Activated CD4-positive, alpha-beta memory T cell treated with anti-CD3 and anti-CD28 coated beads, Interleukin-2, amount 10 ng/mL, durations not matched to agents 7 days and 5 days (primary cell): Measurements from ENCODE around the gene RAPGEF5. TPM values are rescaled to one million over a fixed set of nuclear protein-coding genes. Genes with fewer than 3 reads are reported as not detected.

ENCODE experiments used
- CTCF ChIA-PET: fragments of 350-600 bp; sonication (Branson Sonifier 250); formaldehyde crosslinking; loops from one replicate; lab custom pipeline; 2021; ENCODE audit warnings: antibody characterized with exemption, inconsistent platforms; lab: Charles Lee
- POLR2A ChIA-PET: fragments of 350-600 bp; sonication (Branson Sonifier 250); formaldehyde crosslinking; loops from one replicate; lab custom pipeline; 2021; ENCODE audit warnings: antibody characterized with exemption; lab: Charles Lee
- DNase-seq: peaks from one replicate; pipeline ENCODE4 v3.0.0-alpha.2; 2020
- H3K27ac Mint-ChIP-seq: one replicate; pipeline ENCODE4 v1.8.0; 2021; ENCODE audit warnings: mild to moderate bottlenecking, mixed read lengths
- H3K27me3 Mint-ChIP-seq: one replicate; pipeline ENCODE4 v1.8.0; 2021; ENCODE audit warnings: mixed read lengths
- H3K36me3 Mint-ChIP-seq: one replicate; pipeline ENCODE4 v1.8.0; 2021; ENCODE audit warnings: low read depth, mixed read lengths
- H3K4me1 Mint-ChIP-seq: one replicate; pipeline ENCODE4 v1.8.0; 2021; ENCODE audit warnings: mixed read lengths
- H3K4me3 Mint-ChIP-seq: one replicate; pipeline ENCODE4 v1.8.0; 2021; ENCODE audit warnings: mild to moderate bottlenecking, mixed read lengths
- H3K9me3 Mint-ChIP-seq: one replicate; pipeline ENCODE4 v1.8.0; 2021; ENCODE audit warnings: mixed read lengths
- total RNA-seq, 2 experiments: library from RNA; stranded (reverse); gene quantifications; one replicate each; pipeline ENCODE4 v1.2.3, GENCODE V29; 2021

The RAPGEF5 gene
- total RNA-seq, 2 experiments from 2014 or later = 0.43 to 0.93 TPM

DNA sequence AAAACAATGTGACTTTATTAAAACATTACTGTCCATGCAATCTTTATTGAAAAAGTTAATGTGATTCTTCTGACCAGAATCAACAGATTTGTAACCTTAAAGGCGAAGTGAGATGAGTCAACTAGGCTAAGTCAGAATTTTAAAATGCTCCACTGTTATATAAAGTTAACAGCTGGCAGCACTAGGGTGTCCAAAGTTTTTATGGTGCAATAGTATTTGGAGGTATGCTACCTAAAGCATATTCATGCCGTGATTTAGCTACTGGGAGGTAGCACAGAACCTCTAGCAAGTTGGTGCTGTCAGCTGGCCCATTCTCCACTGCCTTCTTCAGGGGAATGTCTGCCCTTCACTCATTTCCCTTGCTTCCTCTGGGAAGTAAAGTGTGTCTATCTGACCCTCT lies 126.7 kb downstream of the RAPGEF5 start:
- peaks cover 14% of the 10 kb centered on the region for H3K27me3 Mint-ChIP-seq
- POLR2A ChIA-PET = no interaction called here
- no peak for DNase-seq
- H3K27ac Mint-ChIP-seq = no peak overlapping the region
- H3K4me3 Mint-ChIP-seq = no peak overlapping the region
- no peaks in the 10 kb centered on the region for H3K36me3 Mint-ChIP-seq
- CTCF ChIA-PET = no interaction called here
- H3K4me1 Mint-ChIP-seq = no peaks in the 10 kb centered on the region
- H3K9me3 Mint-ChIP-seq = no peaks in the 10 kb centered on the region

DNA sequence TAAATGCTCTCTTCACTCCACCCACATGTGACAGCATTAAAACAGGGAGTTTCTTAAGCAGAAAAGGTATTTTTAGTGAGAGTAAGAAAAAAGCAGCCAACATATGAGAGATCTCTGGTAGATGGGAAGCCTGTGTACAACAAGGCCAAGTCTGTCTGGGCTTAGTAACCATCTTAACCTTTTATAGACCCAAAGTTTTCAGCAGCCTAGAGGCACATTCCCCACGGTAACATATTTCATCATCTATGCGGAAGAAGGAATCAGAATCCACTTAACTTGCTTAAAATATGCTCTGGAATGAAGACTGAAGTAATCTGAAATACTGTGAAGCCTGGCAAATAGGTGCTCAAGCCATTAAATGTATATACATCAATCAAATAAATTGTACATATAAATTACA lies 127.8 kb downstream of the RAPGEF5 start:
- CTCF ChIA-PET = no interaction called here
- Mint-ChIP-seq H3K4me1 (no peaks in the 10 kb centered on the region), H3K36me3 (no peaks in the 10 kb centered on the region), H3K4me3 (no peak overlapping the region), H3K27me3 (peaks cover 15% of the 10 kb centered on the region), H3K9me3 (no peaks in the 10 kb centered on the region), H3K27ac (no peak overlapping the region)
- DNase-seq = no peak
- POLR2A ChIA-PET = no interaction called here

DNA sequence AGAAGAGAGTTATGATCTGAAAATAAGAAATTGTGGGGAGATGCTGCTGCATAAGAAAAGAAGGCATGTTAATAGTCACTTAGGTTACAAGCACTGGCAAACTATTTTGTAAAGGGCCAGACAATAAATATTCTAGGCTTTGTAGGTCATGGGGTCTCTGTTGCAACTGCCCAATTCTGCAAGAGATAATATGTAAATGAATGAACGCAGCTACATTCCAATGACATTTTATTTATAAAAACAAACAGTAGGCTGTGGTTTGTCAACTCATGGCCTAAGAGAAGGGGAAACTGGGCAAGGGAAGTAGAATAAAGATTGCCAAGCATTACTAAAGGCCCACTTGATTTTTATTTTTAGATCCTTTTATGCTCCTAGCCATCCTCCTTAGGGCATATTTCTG lies 133.1 kb downstream of the RAPGEF5 start:
- H3K36me3 Mint-ChIP-seq = no peaks in the 10 kb centered on the region
- ChIA-PET CTCF (no interaction called here), POLR2A (no interaction called here)
- peaks cover 20% of the 10 kb centered on the region for H3K27me3 Mint-ChIP-seq
- H3K9me3 Mint-ChIP-seq = no peaks in the 10 kb centered on the region
- H3K4me1 Mint-ChIP-seq = no peaks in the 10 kb centered on the region
- H3K27ac Mint-ChIP-seq = no peak overlapping the region
- H3K4me3 Mint-ChIP-seq = no peak overlapping the region
- DNase-seq = no peak

DNA sequence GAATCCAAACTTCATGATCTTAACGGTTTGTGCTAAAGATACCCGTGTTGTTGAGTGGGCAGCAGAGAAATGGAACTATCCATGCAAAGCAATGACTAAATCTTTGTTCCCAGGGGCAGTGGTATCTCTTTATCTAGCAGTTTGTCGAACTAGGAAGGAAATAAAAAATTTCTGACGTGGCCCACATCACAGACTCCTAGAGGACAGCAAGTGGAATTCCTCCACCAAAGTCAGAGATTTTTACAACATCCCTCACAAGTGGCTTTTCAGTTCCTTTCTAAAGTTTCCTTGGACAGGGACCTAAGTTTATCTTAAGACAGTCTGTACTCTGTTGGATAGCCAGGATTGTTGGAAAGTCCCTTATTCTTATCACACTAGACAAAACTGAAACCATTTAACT lies 136.0 kb downstream of the RAPGEF5 start:
- ChIA-PET POLR2A (no interaction called here), CTCF (no interaction called here)
- DNase-seq = no peak
- H3K27ac Mint-ChIP-seq = no peak overlapping the region
- H3K9me3 Mint-ChIP-seq = no peaks in the 10 kb centered on the region
- no peak overlapping the region for H3K4me3 Mint-ChIP-seq
- no peaks in the 10 kb centered on the region for H3K36me3 Mint-ChIP-seq
- no peaks in the 10 kb centered on the region for H3K4me1 Mint-ChIP-seq
- peaks cover 40% of the 10 kb centered on the region for H3K27me3 Mint-ChIP-seq

DNA sequence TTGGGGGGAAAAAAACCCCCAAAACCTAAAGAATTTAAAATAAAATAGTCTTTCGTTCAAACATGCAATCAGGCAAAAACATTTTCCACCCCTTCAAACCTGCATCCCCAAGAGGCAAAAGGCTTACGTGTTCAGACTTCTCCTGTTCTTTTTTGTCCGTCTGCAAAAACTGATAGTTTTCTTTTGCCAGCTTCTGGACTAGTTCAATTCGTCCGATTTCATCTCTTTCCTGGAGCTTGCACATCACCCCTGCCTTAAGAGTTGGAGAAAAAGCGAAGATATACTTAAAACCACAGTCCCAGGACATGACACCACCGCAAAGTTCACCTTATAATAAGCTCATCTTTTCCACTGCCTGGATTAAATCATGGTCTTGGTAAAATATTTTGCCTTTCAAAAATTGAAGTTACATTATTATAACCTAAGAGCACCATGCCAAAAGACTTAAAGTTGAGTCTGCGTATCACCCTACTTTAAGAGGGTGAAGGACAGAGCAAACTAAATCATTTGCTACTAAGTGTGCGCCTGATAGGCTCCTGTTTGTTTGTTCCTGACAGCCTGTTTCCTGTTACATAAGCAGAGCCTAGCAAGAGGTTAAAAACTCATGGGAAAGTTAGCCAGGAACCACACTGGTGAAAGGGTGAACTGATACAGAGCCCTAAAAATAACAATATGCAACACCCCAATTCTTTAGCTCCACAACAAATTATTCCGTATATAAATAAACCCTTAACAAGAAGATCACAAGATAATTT lies 137.0 kb downstream of the RAPGEF5 start:
- ChIA-PET POLR2A (no interaction called here), CTCF (no interaction called here)
- Mint-ChIP-seq H3K36me3 (no peaks in the 10 kb centered on the region), H3K27me3 (peaks cover 46% of the 10 kb centered on the region), H3K4me3 (no peak overlapping the region), H3K27ac (no peak overlapping the region), H3K4me1 (no peaks in the 10 kb centered on the region), H3K9me3 (no peaks in the 10 kb centered on the region)
- no peak for DNase-seq

GRCh38 chr7:22219036-22219435 lies 137.9 kb downstream of the RAPGEF5 start:
- ChIA-PET CTCF (no interaction called here), POLR2A (no interaction called here)
- Mint-ChIP-seq H3K4me3 (no peak overlapping the region), H3K27me3 (peaks cover 50% of the 10 kb centered on the region), H3K9me3 (no peaks in the 10 kb centered on the region), H3K36me3 (no peaks in the 10 kb centered on the region), H3K4me1 (no peaks in the 10 kb centered on the region), H3K27ac (no peak overlapping the region)
- DNase-seq = no peak

GRCh38 chr7:22216832-22217475 lies 140.0 kb downstream of the RAPGEF5 start:
- Mint-ChIP-seq H3K27ac (no peak overlapping the region), H3K9me3 (no peaks in the 10 kb centered on the region), H3K4me1 (no peaks in the 10 kb centered on the region), H3K36me3 (no peaks in the 10 kb centered on the region), H3K27me3 (peaks cover 57% of the 10 kb centered on the region), H3K4me3 (no peak overlapping the region)
- ChIA-PET CTCF (no interaction called here), POLR2A (no interaction called here)
- no peak for DNase-seq

GRCh38 chr7:22216309-22216708 lies 140.6 kb downstream of the RAPGEF5 start:
- ChIA-PET CTCF (no interaction called here), POLR2A (no interaction called here)
- Mint-ChIP-seq H3K4me3 (no peak overlapping the region), H3K9me3 (no peaks in the 10 kb centered on the region), H3K27me3 (peaks cover 59% of the 10 kb centered on the region), H3K36me3 (no peaks in the 10 kb centered on the region), H3K27ac (no peak overlapping the region), H3K4me1 (no peaks in the 10 kb centered on the region)
- no peak for DNase-seq

- H3K9me3 Mint-ChIP-seq = no peaks in the 10 kb centered on the region
- ChIA-PET CTCF (no interaction called here), POLR2A (no interaction called here)
- H3K4me1 Mint-ChIP-seq = no peaks in the 10 kb centered on the region
- no peaks in the 10 kb centered on the region for H3K36me3 Mint-ChIP-seq
- peaks cover 62% of the 10 kb centered on the region for H3K27me3 Mint-ChIP-seq
- H3K4me3 Mint-ChIP-seq = no peak overlapping the region
- no peak overlapping the region for H3K27ac Mint-ChIP-seq
- DNase-seq = no peak
These were observed 143.0 kb downstream of the RAPGEF5 start for GRCh38 chr7:22214000-22214399.

DNA sequence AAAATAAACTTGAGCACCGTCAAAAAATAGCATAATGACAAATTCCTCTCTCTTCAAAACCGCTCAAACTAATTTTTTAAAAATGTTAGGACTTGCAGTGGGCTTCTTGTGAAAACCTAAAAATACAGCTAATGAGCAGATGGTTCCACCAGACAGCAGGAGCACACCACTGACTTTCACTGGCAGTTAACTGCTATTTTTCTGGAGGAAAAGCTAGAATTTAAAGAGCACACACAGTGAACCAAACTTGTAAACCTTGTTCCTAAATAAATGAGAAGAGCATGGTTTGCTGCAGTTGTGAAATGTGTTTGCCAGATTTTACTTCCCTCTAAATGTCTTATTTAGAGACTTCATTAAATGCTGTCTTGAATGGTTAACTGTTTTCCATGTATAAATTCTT lies 143.9 kb downstream of the RAPGEF5 start:
- Mint-ChIP-seq H3K9me3 (no peaks in the 10 kb centered on the region), H3K27ac (no peak overlapping the region), H3K27me3 (peaks cover 56% of the 10 kb centered on the region), H3K4me1 (no peaks in the 10 kb centered on the region), H3K36me3 (no peaks in the 10 kb centered on the region), H3K4me3 (no peak overlapping the region)
- DNase-seq = no peak
- CTCF ChIA-PET = no interaction called here
- POLR2A ChIA-PET = no interaction called here

- CTCF ChIA-PET = no interaction called here
- POLR2A ChIA-PET = no interaction called here
- Mint-ChIP-seq H3K27ac (no peak overlapping the region), H3K27me3 (peaks cover 45% of the 10 kb centered on the region), H3K4me3 (no peak overlapping the region), H3K36me3 (no peaks in the 10 kb centered on the region), H3K9me3 (no peaks in the 10 kb centered on the region), H3K4me1 (no peaks in the 10 kb centered on the region)
- DNase-seq = no peak
These were observed 146.0 kb downstream of the RAPGEF5 start for GRCh38 chr7:22210967-22211366.

DNA sequence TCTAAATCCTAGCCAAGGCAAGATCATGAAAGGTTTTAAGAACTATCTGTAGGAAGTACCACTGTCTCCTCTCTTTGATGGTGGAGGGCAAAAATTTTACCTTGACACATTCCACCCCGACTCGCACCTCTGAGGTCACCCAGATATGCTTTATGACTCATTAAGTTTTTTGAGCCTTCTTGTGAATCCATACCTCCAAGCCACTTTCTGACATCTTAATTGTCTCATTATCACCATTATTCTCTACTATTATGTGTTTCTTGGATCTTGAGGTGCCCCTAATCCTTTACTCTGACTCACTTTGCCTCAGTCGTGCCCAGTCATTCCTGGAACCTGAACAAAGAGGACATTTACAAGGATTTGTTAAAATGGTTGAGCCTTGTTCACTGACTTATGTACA lies 146.6 kb downstream of the RAPGEF5 start:
- no peaks in the 10 kb centered on the region for H3K36me3 Mint-ChIP-seq
- no peak overlapping the region for H3K4me3 Mint-ChIP-seq
- ChIA-PET POLR2A (no interaction called here), CTCF (no interaction called here)
- DNase-seq = no peak
- H3K9me3 Mint-ChIP-seq = no peaks in the 10 kb centered on the region
- no peak overlapping the region for H3K27ac Mint-ChIP-seq
- H3K4me1 Mint-ChIP-seq = no peaks in the 10 kb centered on the region
- peaks cover 43% of the 10 kb centered on the region for H3K27me3 Mint-ChIP-seq

DNA sequence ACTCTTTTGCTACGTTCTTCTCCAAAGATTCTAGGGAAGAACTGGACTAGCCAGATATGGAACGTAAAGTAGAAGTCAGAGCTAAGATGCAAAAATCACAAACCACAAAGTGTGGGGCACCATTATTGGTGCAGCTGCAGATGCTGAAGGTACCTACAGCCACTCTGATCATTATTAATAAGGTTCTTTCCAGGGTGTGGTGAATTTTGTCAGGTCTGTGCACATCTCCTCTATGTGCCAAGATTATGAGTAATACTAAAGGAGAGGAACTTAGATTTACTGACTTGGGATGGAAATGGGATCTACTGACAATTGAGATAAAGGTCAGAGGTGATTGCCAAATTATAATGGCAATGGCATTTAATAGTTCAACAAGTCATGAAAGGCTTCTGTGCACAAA lies 148.2 kb downstream of the RAPGEF5 start:
- no peak for DNase-seq
- Mint-ChIP-seq H3K4me1 (no peaks in the 10 kb centered on the region), H3K36me3 (no peaks in the 10 kb centered on the region), H3K27me3 (peaks cover 38% of the 10 kb centered on the region), H3K27ac (no peak overlapping the region), H3K4me3 (no peak overlapping the region), H3K9me3 (no peaks in the 10 kb centered on the region)
- ChIA-PET POLR2A (no interaction called here), CTCF (no interaction called here)

DNA sequence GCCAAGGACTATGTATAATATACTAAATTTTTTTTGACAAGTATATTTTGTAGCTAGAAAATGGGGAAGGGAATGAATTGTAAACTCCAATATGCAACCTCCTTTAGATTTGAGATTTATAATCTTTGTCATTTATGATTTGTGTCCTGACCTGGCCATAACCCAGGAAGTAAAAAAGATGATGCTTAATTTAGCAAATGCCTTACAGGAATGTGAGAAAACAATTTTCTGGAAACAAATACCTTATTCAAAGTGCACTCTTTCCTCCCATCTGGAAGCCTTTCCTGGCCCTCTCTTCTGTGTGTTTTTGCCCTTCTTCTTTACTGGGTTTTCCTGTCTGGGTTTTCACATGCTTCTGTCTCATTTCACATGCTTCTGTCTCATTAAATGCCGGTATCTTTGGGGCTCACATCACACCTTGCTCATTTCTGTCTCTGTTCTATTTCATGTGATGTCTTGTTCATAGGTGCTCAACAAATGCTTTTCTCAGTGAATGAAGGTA lies 149.2 kb downstream of the RAPGEF5 start:
- Mint-ChIP-seq H3K36me3 (no peaks in the 10 kb centered on the region), H3K27me3 (peaks cover 34% of the 10 kb centered on the region), H3K4me1 (no peaks in the 10 kb centered on the region), H3K27ac (no peak overlapping the region), H3K4me3 (no peak overlapping the region), H3K9me3 (no peaks in the 10 kb centered on the region)
- ChIA-PET CTCF (no interaction called here), POLR2A (no interaction called here)
- DNase-seq = no peak
